NAMALWA (cell line): ENCODE data around the gene SEMA3A.
"Not testable (repeated sequence)": the region's sequence is repeated elsewhere in the genome, so short reads cannot be mapped to it uniquely, and the experiment has no call there.

Experiments used
- DNase-seq: peaks from one replicate; pipeline ENCODE4 v3.0.0-alpha.2; 2015; ENCODE audit warnings: low spot score

Gene SEMA3A

DNA sequence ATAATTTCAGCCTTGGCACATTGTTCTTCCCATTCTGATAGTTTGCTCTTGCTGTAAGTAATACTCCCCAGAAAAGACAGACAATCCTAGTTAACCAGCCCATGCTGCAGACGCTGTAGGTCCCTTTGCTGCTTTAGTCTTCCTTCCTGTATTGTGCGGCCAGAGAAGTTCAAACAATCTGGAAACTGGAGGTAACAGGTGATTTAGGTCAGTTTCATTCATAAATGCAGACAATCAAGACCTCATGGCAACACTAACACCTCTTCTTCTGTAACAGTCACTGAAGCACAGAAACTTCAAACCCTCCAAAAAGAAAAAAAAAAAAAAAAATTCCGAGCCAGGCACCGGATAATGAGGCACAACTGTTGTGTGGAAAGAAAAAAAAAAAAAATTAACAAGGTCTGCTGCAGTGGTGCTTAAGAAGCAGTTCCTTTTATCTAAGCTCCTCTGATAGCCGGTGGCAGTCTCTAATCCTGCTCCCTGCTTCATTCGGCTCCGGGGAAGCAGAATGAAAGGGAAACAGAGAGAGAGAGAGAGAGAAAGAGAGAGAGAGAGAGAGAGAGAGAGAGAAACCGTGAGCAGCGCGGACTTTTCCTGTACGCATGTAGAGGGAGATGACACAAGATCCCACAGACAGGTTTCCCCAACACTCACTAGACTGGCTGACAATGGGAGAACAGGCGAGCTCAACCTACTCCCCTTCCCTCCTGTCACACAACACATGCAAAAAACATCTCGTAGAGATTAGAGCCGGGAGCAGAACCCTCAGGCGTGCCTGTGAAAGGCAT, at the start of gene SEMA3A:
Gene SEMA3A, minus strand, starts transcription at position 306 of the 788 bp plus-strand sequence. Its CDS starts 203 bp downstream, at position 103.
- peak; percentile 39 for DNase-seq

DNA sequence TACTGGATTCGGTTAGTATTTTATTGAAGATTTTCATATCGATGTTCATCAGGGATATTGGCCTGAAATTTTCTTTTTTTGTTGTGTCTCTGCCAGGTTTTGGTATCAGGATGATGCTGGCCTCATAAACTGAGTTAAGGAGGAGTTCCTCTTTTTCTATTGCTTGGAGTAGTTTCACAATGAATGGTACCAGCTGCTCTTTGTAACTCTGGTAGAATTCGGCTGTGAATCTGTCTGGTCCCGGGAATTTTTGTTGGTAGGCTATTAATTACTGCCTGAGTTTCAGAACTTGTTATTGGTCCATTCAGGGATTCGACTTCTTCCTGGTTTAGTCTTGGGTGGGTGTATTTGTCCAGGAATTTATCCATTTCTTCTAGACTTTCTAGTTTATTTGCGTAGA, 48.4 kb upstream of the SEMA3A start:
- not testable (repeated sequence) for DNase-seq

DNA sequence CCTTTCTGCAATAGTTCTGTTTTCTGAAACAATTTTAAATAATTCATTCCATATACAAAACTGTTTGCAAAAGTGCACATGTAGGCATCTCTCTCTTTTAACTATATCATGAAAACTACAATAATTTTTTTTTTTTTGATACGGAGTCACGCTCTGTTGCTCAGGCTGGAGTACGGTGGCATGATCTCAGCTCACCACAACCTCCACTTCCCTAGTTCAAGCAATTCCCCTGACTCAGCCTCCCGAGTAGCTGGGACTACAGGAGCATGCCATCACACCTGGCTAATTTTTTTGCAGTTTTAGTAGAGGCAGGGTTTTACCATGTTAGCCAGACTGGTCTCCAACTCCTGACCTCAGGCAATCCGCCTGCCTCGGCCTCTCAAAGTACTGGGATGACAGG, 44.0 kb upstream of the SEMA3A start:
- DNase-seq = no peak

DNA sequence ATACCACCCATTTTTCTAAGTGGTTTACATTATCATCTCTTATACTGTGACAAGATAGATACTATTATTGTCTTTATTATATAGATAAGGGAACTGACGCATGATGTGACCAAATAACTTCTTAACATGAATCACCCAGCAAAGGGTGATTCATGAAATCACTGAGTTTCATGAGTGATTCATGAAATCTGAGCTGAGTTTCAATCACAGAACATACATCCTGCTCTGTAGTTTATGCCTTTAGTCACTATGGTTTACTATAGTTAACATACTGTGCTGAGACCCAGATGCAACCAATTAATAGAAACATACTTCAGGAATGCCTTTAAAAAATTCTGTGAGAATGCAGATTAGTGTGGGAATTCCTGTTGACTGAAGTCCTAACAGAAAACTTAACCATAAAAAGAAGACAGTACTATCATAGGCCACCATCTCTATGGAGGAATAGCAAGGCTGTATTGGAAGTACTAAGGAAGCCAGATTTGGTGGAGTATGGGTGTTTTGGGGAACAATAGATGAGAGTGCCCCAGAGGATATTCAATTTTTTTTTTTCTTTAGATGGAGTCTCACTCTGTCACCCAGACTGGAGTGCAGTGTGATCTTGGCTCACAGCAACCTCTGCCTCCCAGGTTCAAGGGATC, 43.1 kb upstream of the SEMA3A start:
- no peak for DNase-seq

DNA sequence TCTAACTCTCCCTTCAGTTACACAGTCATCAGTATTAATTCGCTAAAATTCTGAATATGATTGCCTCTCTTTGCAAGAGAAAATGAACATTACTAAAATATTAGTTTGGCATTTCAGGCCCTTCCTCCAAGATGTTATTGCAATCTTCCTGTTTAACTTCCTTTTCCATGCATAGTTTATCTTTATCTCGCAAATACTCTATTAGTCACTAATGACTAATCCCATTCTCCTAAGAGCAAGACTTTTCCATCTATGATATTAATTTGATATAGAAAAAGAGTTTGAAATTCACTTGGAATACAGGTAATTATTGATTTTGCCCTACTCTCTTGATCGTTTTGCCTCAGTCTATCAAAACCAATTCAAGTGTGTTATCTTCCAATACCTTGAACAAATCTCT, 41.8 kb upstream of the SEMA3A start:
- no peak for DNase-seq

DNA sequence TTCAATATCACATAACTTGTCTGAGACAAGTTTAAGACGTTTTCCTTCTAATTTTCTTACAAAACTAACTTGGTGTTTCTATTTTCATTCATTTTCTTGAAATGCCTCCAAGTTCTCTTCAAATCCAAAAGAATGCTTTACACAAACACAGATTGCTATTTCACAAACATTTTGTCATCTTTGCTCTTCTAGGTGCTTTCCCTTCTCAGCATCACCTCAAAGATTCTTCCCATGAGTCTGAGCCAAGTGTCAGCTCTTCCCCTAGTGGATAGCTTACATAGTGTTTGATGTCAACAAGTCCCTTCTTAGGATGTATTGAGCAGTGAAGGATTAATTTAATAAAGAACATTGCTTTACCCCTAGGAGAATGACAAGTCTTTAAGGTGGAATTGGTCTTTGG, 38.1 kb upstream of the SEMA3A start:
- peak; percentile 33 for DNase-seq

DNA sequence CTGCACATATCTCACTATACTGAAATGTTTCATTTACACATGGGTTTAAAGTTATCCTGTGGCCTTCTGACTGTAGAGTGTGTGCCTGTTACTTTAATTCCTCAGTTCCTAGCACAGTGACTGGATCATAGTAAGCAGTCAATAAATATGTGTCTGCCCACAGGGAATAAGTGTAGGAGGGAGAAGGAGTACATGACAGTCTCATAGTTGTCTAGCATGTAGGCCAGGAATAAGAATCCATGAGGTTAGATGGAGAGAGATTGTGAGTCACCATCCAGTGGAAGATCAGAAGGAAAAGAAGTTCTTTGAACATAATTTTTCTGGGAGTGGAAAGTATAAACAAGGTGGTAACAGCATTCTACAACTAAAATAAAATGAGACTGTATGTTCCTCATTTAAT, 36.6 kb upstream of the SEMA3A start:
- DNase-seq = no peak

DNA sequence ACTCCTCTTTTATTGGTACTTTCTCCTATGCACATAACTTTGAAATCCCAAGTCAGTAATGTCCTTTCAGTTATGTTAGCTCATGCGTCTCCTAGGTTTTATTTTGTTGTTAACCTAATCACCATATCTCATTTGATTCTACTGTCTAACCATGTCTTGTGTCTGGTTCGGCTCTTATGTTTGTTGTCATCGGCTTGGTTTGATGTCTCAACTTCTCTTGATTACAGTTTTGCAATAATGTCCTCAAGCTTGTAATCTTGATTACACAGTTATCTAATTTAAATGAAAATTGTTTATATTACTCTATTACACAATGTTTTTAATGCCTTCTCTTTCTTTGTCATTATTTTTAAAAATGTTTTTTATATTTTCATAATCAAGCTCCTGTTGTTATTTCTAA, 35.9 kb upstream of the SEMA3A start:
- DNase-seq = no peak

DNA sequence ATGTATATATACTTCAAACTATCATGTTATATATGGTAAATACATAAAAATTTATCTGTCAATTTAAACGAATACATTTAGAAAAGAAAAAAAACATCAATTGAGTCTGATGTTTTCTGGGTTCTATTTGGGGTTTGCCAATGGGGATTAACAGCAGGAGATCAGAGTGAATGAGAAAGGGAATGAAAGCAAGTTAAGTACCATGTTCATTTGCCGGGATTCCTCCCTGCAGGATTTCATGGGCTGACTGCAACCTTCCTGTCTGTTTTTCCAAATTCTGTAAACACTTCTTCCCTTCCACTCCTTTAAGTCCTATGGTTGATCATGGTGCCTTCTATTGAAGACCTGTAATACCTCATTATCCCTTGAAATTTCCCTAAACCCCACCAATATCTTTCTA, 33.9 kb upstream of the SEMA3A start:
- DNase-seq = no peak

DNA sequence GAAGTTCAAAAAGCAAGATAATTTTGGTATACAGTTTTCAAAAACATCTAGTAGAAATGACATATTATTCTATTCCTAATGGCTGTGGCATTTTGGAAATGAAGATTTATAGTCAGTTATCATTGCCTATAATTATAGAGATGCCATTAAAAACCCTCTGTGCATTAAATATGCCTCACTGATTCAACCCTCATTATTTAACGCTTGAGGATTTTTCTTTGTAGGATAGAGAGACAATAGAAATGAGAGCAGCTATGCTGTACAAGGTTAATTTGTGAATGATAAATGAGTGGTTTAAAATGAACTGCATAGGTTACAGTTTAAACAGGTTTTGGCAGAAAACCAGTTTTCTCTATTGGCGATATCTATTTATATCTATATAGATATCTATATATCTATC, 32.2 kb upstream of the SEMA3A start:
- DNase-seq = no peak

DNA sequence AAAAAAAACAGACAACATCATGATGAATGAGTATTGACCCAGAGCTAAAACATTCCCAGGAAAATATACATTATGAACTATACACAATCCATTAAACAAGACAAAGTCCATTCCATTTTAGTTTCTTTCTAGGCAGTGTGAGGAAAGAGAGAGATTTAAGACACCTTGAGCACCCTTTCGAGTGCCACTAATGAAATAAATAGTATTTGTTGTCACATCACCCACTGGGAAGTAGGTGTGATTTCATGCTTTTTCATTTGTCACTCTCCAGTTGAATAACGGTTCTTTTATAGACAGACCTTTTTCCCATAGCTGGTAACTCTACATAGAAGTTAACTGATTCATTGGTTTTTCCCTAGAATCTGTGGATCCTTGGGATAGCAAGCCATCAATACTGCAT, 29.9 kb upstream of the SEMA3A start:
- DNase-seq = no peak

DNA sequence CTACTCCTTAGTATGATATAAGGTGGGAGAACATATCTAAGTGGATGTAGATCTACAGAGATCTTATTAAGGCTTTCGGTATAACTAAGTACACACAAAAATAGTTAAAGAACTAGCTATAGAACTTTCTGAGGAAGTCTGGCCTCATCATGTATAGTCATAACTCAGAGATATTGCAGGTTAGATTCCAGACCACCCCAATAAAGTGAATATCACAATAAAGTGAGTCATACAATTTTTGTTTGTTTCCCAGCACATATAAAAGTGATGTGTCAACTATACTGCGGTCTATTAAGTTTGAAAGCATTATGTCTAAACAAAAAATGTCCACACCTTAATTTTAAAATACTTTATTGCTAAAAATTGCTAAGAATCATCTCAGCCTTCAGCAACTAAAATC, 24.7 kb upstream of the SEMA3A start:
- no peak for DNase-seq

DNA sequence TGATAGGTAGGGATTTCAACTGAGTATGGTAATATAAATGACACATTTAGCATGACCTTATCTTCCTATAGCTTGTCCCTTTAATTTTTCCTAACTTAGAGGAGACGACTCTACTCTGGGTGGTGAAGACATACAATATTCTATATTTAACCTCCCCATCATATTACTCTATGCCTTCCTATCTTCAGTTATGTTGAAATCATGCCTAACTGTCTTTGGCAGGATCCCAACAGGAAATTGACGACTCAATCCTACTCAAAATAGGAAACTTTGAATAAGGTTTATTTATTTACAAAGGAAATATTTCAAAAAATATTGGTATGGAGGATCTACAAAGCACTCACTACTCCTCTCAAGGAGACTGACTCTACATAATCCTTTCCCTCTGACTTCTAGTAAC, 24.1 kb upstream of the SEMA3A start:
- no peak for DNase-seq

DNA sequence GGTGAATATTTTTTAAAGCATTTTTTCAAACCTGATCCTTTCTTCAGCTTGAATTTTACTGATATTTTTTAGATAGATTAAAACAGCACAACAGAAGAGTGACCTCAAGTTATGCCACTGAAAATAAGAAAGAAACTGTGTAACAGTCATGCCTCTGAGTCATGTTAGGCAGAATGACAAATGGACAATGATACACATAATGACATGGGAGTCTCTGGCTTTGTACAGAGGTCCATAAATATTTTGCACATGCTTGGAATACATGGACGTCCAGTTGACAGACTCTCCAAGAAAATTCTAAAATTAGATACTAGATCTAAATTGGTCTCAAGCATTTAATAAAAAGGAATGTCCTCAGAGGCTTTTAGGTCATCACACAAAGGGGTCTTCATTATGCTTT, 21.9 kb upstream of the SEMA3A start:
- DNase-seq = no peak

DNA sequence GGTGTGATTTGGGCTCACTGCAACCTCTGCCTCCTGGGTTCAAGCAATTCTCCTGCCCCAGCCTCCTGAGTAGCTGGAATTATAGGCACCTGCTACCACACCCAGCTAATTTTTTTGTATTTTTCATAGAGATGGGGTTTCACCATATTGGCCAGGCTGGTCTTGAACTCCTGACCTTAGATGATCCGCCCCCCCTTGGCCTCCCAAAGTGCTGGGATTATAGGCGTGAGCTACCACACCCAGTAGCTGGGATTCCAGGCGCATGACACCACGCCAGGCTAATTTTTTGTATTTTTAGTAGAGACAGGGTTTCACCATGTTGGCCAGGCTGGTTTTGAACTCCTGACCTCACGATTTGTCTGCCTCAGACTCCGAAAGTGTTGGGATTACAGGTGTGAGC, 20.2 kb upstream of the SEMA3A start:
- not testable (repeated sequence) for DNase-seq

DNA sequence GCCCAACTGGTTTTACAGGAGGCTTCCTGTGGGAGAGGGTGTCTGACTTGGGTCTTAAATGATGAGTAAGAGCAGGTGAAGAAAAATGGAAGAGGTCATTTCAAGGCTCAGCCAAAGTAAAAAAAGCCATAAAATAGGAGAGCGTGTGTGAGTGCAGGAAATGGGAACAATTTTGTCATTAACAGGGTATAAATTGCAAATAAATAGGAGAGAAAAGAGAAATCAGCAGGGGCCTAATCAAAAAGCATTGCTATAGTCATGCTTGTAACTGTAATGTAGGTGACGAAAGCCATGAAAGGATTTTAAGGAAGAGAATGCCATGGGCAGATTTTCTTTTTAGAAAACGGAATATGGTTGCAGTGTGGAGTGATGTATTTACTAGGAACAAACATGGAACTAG, 15.7 kb upstream of the SEMA3A start:
- no peak for DNase-seq

DNA sequence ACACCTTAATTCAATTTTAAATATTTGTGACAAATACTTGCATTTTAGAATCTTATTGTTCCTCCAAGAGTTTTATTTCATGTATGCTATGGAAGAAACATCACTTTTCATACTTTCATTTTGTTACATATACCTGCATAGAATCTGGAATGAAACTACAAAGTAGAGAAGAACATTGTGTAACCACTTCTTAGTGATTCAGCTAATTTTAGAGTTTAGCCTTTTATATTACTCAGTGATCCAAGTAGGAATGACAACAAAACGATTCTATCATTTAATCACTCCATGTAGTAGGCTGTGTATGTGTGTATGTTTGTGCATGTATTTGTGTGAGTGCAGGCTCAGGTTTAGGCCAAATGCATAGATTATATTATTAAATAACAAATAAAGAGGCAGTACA, 14.4 kb upstream of the SEMA3A start:
- DNase-seq = no peak

DNA sequence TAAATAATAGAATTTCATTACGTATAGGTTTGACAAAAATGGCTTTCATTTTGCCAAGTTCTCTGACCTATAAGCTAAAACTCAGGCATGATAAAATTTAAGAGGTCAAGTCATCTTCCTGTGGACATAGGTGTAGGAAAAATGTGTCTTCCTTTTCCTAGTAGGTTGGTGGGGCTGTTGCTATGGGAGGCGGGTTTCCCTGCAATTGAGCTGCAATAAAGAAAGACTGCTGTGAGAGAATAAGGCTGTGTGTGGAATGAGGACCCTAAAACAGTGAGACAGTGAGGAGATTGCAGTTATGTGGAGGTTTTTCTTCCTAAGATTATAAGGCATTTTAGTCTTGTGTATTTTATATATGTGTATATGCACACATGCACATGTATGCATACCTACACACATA, 13.0 kb upstream of the SEMA3A start:
- DNase-seq = no peak

DNA sequence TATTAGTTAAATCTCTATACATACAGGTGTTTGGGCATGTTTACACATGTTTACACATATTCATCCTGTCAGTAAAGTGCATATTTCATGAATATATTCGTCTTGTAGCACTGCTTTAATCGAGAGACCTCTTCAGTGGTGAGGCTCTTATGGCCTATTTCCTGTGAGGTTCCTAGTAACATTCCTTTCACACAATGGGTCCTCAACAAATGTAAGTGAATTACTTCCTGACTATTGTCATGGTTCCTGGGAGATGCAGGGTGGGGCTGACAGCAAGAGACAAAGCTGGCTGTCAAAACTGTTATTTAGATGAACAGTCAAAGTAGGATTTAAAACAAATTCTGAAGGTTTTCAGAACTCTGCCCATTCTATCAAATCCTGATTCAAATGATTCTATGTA, 12.4 kb upstream of the SEMA3A start:
- DNase-seq = no peak

DNA sequence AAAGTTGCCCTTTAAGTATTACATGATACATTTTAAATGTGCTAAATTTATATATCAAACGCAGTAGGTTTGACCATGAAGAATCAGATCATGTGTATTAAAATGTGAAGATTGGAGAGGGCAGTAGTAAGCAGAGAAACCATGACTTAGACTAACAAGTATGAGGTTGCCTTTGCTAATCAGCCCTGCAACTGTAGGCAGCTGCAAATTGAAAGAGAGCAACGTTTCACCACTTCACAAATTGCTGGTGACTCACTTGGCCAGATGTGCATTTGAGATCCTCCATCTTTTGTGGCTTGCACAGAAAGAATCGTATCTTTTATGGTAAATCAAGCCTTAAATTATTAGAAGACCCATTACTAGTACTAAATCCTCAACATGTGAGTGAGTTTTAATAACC, 10.1 kb upstream of the SEMA3A start:
- DNase-seq = no peak

DNA sequence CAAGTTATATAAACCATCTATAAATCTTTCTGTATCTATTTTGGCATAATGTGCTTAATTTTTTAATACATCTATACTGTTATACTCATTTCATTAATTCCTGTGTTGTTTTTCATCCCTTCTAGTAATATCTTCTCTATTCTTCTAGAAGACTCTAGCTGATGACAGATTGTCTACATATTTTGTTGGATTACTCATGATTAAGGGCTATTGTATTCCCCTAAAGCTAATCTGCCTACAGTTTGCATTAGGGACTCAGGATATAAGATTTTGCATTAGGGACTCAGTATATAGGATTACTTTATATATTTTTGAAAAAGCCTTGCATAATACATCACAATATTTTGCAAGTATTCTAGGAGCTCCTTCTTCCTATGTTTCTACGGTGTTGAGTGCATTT, 8.3 kb upstream of the SEMA3A start:
- DNase-seq = no peak

DNA sequence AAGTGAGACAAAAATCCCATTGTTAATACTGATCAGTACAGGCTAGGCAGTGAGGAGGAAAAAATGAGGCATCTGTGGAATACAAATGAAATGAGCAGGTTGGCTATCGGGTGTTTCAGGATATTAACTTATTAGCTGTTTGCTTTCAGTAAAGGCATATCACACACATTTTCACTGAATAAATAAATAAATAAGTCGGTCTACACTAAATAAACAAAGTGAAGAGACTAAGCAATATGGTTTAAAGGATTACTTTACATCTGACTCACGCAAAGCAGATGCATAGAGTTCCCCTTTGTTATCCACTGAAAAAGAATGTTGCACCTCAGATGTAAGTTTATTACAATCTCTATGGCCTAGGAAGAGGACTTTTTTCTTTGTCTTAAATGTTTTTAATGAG, 6.3 kb upstream of the SEMA3A start:
- no peak for DNase-seq

DNA sequence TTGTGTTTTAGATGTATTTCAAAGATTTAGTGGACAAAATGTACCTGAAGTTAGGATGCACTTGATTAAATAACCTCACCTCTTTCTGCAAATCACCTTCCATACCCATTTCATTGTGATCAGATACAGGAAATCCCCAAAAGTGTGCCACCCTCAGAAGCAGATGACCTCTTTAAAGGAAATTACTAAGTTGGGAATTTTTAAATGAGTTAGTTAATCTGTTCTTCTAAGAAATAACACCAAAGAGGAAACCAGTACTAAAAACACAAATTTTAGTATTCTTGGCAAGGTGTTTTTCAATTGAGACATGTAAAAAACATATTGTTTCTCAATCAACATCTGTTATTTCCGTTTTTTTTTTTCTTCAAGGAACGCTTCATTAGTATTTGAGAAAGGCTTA, 4.6 kb upstream of the SEMA3A start:
- DNase-seq = no peak

DNA sequence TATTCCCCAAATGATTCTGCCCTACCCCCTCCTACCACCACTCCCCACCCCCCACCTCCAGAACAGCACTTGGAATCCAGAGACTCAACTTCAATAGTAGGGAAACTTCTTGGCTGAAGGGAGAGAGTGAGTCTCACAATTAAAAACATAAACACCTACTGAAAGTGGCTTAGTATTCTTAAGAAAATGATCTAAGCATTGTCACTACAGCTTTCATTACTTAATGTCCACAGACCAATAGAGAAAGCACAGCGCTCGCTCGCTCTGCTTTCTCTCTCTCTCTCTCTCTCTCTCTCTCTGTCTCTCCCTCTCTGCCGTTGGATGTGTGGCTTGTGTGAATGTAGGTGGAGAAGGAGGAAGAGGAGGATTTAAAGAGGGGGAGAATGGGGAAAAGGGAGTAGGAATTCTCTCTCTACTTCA, 1.5 kb upstream of the SEMA3A start:
- no peak for DNase-seq
